ENCODE data around the gene KNOP1. TPM values are rescaled to one million over a fixed set of nuclear protein-coding genes. Genes with fewer than 3 reads are reported as not detected.

Gene KNOP1
- total RNA-seq, 1 donor = 10.1 TPM

DNA sequence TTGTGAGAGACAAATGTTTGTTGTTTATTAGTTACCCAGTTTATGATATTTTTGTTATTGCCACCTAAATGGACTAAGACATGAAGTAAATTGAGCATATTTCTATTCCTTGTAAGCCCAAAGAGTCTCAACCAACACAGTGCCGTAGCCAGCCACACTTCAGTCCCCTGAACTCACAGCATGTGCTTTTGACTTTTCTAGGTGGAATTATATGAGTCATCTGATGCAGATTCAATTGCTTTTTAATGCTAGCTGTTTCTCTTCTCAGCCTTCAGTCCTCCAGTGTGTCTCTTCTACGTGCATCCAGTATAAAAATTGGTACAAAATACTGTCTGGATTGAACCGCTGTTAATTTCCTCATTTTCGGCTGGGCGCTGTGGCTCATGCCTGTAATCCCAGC lies 39.0 kb upstream of the KNOP1 start:
- Histone ChIP-seq H3K27ac (ENCODE audit: low read depth, low read length) (no peak overlapping the region), H3K9me3 (ENCODE audit: low read depth, low read length) (no peaks in the 10 kb centered on the region), H4K20me1 (ENCODE audit: insufficient read depth, low read length) (no peaks in the 10 kb centered on the region), H3K4me3 (ENCODE audit: insufficient read depth, low read length) (no peak overlapping the region), H3K4me2 (ENCODE audit: insufficient read depth, low read length) (no peak overlapping the region), H3K36me3 (ENCODE audit: insufficient read depth, low read length) (no peaks in the 10 kb centered on the region), H3K79me2 (ENCODE audit: insufficient read depth, low read length) (no peaks in the 10 kb centered on the region), H2AFZ (ENCODE audit: low read length) (no peak overlapping the region), H3K4me1 (ENCODE audit: insufficient read depth, low read length) (peaks cover 12% of the 10 kb centered on the region), H3K27me3 (ENCODE audit: insufficient read depth, low read length) (no peaks in the 10 kb centered on the region)
- TF ChIP-seq, protein P1, sequence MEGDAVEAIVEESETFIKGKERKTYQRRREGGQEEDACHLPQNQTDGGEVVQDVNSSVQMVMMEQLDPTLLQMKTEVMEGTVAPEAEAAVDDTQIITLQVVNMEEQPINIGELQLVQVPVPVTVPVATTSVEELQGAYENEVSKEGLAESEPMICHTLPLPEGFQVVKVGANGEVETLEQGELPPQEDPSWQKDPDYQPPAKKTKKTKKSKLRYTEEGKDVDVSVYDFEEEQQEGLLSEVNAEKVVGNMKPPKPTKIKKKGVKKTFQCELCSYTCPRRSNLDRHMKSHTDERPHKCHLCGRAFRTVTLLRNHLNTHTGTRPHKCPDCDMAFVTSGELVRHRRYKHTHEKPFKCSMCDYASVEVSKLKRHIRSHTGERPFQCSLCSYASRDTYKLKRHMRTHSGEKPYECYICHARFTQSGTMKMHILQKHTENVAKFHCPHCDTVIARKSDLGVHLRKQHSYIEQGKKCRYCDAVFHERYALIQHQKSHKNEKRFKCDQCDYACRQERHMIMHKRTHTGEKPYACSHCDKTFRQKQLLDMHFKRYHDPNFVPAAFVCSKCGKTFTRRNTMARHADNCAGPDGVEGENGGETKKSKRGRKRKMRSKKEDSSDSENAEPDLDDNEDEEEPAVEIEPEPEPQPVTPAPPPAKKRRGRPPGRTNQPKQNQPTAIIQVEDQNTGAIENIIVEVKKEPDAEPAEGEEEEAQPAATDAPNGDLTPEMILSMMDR (IDR thresholded peaks at IDR 0.05; ENCODE audit: extremely low read depth, low read depth, low read length) = no peak
- DNase-seq (ENCODE audit: insufficient read length, low spot score, missing footprints) = peak; percentile 65

DNA sequence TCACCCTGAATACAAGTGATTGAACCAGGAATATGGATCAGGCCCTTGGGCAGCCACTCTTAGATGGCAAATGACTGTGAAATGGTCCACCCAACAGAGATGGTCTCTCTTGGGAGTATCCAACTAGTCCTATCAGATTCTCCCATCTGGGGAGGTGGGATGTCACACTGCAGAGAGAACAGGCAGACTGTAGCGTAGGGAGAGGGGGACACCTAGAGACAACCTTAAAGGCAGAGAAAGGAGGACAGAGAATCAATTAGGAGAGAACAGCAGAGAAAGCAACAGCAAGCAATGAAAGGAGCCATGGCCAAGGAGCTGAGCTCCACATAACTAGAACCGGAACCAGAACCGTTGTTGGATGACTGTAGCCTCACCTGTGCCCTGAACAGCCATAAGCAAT lies 37.2 kb upstream of the KNOP1 start:
- H3K4me2 ChIP-seq (ENCODE audit: insufficient read depth, low read length) = no peak overlapping the region
- no peak overlapping the region for H3K4me3 ChIP-seq (ENCODE audit: insufficient read depth, low read length)
- H3K27ac ChIP-seq (ENCODE audit: low read depth, low read length) = peak overlapping the region; percentile 55
- H3K36me3 ChIP-seq (ENCODE audit: insufficient read depth, low read length) = no peaks in the 10 kb centered on the region
- TF ChIP-seq, protein P1 (IDR thresholded peaks at IDR 0.05; ENCODE audit: extremely low read depth, low read depth, low read length) = no peak
- peaks cover 12% of the 10 kb centered on the region for H3K4me1 ChIP-seq (ENCODE audit: insufficient read depth, low read length)
- H2AFZ ChIP-seq (ENCODE audit: low read length) = no peak overlapping the region
- no peaks in the 10 kb centered on the region for H3K27me3 ChIP-seq (ENCODE audit: insufficient read depth, low read length)
- H3K9me3 ChIP-seq (ENCODE audit: low read depth, low read length) = no peaks in the 10 kb centered on the region
- no peak for DNase-seq (ENCODE audit: insufficient read length, low spot score, missing footprints)
- no peaks in the 10 kb centered on the region for H3K79me2 ChIP-seq (ENCODE audit: insufficient read depth, low read length)
- no peaks in the 10 kb centered on the region for H4K20me1 ChIP-seq (ENCODE audit: insufficient read depth, low read length)

DNA sequence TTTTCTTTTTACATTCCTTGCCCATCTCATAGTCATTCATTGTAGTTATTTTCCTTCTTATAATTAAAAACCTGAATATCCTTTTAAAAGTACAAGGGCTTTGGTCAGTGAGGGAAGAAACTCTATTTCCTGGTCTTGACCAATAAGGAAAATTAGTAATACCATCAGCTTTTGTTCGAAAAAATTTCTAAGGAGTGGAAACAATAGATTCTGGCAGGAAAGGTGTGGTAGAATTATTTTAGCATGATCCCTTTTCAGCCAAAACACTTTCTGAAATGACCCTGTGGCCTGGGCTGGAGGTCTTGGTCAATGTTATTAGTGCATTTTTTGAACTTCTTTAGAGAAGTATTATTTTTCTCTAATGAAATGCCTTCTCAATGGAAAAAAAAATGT lies 36.6 kb upstream of the KNOP1 start:
- Histone ChIP-seq H3K27me3 (ENCODE audit: insufficient read depth, low read length) (no peaks in the 10 kb centered on the region), H4K20me1 (ENCODE audit: insufficient read depth, low read length) (no peaks in the 10 kb centered on the region), H3K27ac (ENCODE audit: low read depth, low read length) (peak overlapping the region; percentile 55), H3K4me2 (ENCODE audit: insufficient read depth, low read length) (no peak overlapping the region), H3K9me3 (ENCODE audit: low read depth, low read length) (no peaks in the 10 kb centered on the region), H3K79me2 (ENCODE audit: insufficient read depth, low read length) (no peaks in the 10 kb centered on the region), H3K4me3 (ENCODE audit: insufficient read depth, low read length) (no peak overlapping the region), H3K4me1 (ENCODE audit: insufficient read depth, low read length) (peaks cover 12% of the 10 kb centered on the region), H2AFZ (ENCODE audit: low read length) (no peak overlapping the region), H3K36me3 (ENCODE audit: insufficient read depth, low read length) (no peaks in the 10 kb centered on the region)
- TF ChIP-seq, protein P1 (IDR thresholded peaks at IDR 0.05; ENCODE audit: extremely low read depth, low read depth, low read length) = no peak
- DNase-seq (ENCODE audit: insufficient read length, low spot score, missing footprints) = no peak

DNA sequence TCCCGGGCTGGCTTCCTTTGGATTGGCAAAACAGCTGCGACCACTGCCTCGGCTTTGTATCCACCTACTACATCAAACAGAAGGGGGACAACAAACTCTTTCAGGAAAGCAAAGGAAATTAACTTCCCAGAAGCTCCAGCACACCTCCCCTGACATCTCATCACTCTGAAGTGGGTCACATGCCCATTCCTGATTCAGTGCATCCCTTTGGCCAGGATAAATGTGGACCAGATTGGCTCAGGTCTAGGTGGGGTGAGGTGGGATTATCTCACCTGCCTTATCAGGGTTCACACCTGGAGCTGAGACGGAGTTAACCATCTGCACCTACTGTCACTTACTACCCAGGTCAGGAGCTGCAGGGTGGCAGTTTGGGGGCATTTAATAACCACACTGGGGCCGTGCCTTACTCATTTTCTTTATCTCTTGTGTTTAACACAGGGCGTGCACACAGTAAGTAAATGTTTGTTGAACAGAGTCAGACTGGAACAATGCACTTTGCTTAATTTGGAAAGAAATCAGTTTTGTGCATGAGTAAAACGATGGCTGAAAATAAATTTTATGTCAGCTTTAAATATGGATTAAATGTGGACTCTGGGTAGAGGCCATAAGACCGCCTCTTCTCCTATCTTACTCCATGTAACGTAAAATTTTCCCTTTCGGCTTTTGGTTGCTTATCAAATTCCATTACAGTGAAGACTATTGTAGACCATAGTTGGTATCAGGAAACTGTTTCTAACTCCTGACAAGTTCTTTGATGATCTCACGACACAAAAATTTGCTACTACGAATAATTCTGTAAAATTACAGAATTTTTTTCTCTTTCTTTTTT lies 36.0 kb upstream of the KNOP1 start:
- H3K27ac ChIP-seq (ENCODE audit: low read depth, low read length) = peak overlapping the region; percentile 55
- peak overlapping the region; percentile 6 for H3K4me3 ChIP-seq (ENCODE audit: insufficient read depth, low read length)
- no peaks in the 10 kb centered on the region for H3K9me3 ChIP-seq (ENCODE audit: low read depth, low read length)
- TF ChIP-seq, protein P1 (IDR thresholded peaks at IDR 0.05; ENCODE audit: extremely low read depth, low read depth, low read length) = no peak
- H3K4me1 ChIP-seq (ENCODE audit: insufficient read depth, low read length) = peaks cover 12% of the 10 kb centered on the region
- no peaks in the 10 kb centered on the region for H3K79me2 ChIP-seq (ENCODE audit: insufficient read depth, low read length)
- no peaks in the 10 kb centered on the region for H3K27me3 ChIP-seq (ENCODE audit: insufficient read depth, low read length)
- no peaks in the 10 kb centered on the region for H4K20me1 ChIP-seq (ENCODE audit: insufficient read depth, low read length)
- no peaks in the 10 kb centered on the region for H3K36me3 ChIP-seq (ENCODE audit: insufficient read depth, low read length)
- peak; percentile 74 for DNase-seq (ENCODE audit: insufficient read length, low spot score, missing footprints)
- no peak overlapping the region for H2AFZ ChIP-seq (ENCODE audit: low read length)
- peak overlapping the region; percentile 53 for H3K4me2 ChIP-seq (ENCODE audit: insufficient read depth, low read length)

Measured in osteoblast (primary cell).